ENCODE data around the gene PRKAG2.

Gene PRKAG2

DNA sequence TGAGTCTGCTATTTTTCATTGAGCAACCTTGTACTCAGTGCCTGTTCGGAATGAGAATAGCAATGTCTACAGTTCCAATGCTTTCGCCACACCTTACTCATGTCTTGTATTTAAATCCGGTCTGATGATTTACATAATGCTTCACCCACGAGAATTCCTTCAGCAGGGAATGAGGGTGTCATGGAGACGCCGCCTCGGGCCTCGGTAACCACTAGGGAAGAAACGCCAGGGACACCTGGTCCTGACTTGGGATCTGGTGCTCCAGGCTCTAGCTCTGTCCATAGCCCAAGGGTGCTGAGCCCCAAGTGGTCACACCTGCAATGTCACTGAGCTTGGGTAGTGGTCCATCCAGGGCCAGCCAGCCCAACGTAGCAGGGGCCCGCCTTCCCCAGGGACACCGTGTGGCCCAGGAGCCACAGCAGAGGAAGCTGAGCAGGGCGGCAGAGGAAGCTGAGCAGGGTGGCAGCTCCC, 37.4 kb downstream of the PRKAG2 start:
- Histone ChIP-seq H3K9me3 (ENCODE audit: insufficient read depth, low read length) (no peaks in the 10 kb centered on the region), H3K79me2 (ENCODE audit: low read length) (no peaks in the 10 kb centered on the region), H3K27me3 (ENCODE audit: low read depth, low read length) (no peaks in the 10 kb centered on the region), H3K36me3 (replicated peaks; ENCODE audit: low read depth, low read length) (no peaks in the 10 kb centered on the region), H3K9ac (ENCODE audit: low read length) (peak overlapping the region; percentile 40; the same call in 1 of the 2 replicates), H4K20me1 (ENCODE audit: insufficient read depth, low read length) (no peaks in the 10 kb centered on the region), H2AFZ (ENCODE audit: low read depth, low read length) (peak overlapping the region; percentile 81), H3K4me3 (ENCODE audit: low read length) (peak overlapping the region; percentile 67), H3K4me1 (ENCODE audit: low read length) (peaks cover 11% of the 10 kb centered on the region), H3K4me2 (ENCODE audit: low read length) (peak overlapping the region; percentile 81), H3K27ac (ENCODE audit: low read length) (no peak overlapping the region)
- TF ChIP-seq EZH2phosphoT487 (IDR thresholded peaks at IDR 0.05; ENCODE audit: low read depth) = no peak
- TF ChIP-seq, protein P1, sequence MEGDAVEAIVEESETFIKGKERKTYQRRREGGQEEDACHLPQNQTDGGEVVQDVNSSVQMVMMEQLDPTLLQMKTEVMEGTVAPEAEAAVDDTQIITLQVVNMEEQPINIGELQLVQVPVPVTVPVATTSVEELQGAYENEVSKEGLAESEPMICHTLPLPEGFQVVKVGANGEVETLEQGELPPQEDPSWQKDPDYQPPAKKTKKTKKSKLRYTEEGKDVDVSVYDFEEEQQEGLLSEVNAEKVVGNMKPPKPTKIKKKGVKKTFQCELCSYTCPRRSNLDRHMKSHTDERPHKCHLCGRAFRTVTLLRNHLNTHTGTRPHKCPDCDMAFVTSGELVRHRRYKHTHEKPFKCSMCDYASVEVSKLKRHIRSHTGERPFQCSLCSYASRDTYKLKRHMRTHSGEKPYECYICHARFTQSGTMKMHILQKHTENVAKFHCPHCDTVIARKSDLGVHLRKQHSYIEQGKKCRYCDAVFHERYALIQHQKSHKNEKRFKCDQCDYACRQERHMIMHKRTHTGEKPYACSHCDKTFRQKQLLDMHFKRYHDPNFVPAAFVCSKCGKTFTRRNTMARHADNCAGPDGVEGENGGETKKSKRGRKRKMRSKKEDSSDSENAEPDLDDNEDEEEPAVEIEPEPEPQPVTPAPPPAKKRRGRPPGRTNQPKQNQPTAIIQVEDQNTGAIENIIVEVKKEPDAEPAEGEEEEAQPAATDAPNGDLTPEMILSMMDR (IDR thresholded peaks at IDR 0.05; ENCODE audit: low read depth, low read length) = no peak

DNA sequence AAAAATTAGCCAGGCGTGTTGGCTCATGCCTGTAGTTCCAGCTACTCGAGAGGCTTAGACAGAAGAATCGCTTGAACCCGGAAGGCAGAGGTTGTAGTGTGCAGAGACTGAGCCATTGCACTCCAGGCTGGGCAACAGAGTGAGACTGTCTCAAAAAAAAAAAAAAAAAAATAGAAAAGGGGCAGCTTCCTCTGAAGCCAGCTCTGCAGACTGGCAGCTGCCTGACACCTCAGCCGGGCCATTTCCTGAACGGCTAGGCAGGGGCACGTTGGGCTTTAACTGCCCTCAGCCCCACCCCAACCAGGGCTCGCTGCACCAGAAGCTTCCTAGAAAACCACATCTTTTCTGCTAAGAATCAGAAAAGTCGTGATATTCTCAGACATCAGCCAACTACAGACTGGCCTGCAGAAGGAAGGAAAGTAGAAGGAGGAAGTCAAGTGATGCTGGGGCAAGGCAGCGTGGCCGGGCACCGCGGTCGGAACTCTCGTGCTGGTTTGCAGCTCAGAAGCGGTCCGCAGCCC, 38.0 kb downstream of the PRKAG2 start:
- Histone ChIP-seq H4K20me1 (ENCODE audit: insufficient read depth, low read length) (no peaks in the 10 kb centered on the region), H3K4me1 (ENCODE audit: low read length) (peaks cover 11% of the 10 kb centered on the region), H3K4me3 (ENCODE audit: low read length) (peak overlapping the region; percentile 67), H3K36me3 (replicated peaks; ENCODE audit: low read depth, low read length) (no peaks in the 10 kb centered on the region), H3K4me2 (ENCODE audit: low read length) (peak overlapping the region; percentile 81), H2AFZ (ENCODE audit: low read depth, low read length) (peak overlapping the region; percentile 81), H3K27me3 (ENCODE audit: low read depth, low read length) (no peaks in the 10 kb centered on the region), H3K79me2 (ENCODE audit: low read length) (no peaks in the 10 kb centered on the region), H3K27ac (ENCODE audit: low read length) (no peak overlapping the region), H3K9me3 (ENCODE audit: insufficient read depth, low read length) (no peaks in the 10 kb centered on the region), H3K9ac (ENCODE audit: low read length) (peak overlapping the region; percentile 40; the same call in 1 of the 2 replicates)
- TF ChIP-seq EZH2phosphoT487 (IDR thresholded peaks at IDR 0.05; ENCODE audit: low read depth) = no peak
- TF ChIP-seq, protein P1 (IDR thresholded peaks at IDR 0.05; ENCODE audit: low read depth, low read length) = no peak

DNA sequence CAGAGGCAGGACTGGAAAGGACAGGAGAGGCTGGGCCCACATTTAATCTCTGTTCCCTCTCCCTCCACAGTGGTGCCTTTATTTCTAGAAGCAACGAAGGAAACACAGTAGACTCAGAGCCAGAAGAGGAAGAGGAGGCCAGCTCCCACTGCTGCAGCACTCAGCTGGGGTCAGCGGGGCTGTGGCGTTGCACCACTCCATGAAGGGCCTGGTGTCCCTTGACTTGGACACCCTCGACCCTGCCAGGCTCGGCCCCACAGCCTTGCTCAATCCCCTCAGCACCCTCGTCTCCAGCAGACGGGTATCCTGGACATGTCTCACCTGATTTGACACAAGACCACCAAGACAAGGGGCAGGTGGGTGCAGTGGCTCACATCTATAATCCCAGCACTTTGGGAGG, 38.8 kb downstream of the PRKAG2 start:
- H3K27me3 ChIP-seq (ENCODE audit: low read depth, low read length) = no peaks in the 10 kb centered on the region
- H3K4me1 ChIP-seq (ENCODE audit: low read length) = peaks cover 11% of the 10 kb centered on the region
- no peaks in the 10 kb centered on the region for H3K9me3 ChIP-seq (ENCODE audit: insufficient read depth, low read length)
- no peak overlapping the region for H3K9ac ChIP-seq (ENCODE audit: low read length)
- no peak overlapping the region for H3K27ac ChIP-seq (ENCODE audit: low read length)
- H4K20me1 ChIP-seq (ENCODE audit: insufficient read depth, low read length) = no peaks in the 10 kb centered on the region
- H3K4me2 ChIP-seq (ENCODE audit: low read length) = no peak overlapping the region
- H2AFZ ChIP-seq (ENCODE audit: low read depth, low read length) = no peak overlapping the region
- no peak for TF ChIP-seq EZH2phosphoT487 (IDR thresholded peaks at IDR 0.05; ENCODE audit: low read depth)
- TF ChIP-seq, protein P1 (IDR thresholded peaks at IDR 0.05; ENCODE audit: low read depth, low read length) = no peak
- no peaks in the 10 kb centered on the region for H3K79me2 ChIP-seq (ENCODE audit: low read length)
- no peaks in the 10 kb centered on the region for H3K36me3 ChIP-seq (replicated peaks; ENCODE audit: low read depth, low read length)
- H3K4me3 ChIP-seq (ENCODE audit: low read length) = no peak overlapping the region

DNA sequence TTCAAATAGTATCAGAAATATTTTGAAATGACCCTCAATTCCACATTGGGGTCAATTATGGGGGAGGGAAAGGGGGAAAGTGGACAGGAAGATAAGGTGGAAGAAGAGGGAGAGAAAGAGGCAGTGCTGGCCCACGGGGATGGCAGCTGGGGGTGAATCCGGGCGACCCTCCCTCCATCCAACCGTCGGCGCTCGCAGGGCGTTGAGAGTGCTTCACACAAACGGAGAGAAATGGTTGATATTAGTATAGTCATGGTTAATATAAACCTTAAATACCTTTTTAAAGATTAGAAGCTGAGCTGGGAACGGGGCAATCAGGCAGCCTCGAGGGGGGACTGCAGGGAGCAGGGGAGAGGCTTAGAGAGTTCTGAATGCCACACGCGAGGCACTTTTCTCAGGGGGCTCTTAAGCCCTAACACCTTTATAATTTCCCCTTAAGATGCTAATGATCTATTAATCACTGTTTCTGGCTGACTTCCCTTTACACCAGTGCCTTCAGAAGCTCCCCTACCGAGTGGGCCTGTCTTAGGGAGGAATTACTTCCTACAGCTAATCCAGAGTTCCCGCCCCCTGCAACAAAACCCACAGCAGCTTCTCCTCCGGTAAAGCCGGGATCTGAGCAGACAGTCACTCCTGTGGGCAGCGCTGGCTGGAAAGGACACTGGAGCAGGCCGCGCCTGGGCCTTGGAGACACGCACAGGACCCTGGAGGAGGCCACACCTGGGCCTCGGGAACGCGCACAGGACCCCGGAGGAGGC, 39.5 kb downstream of the PRKAG2 start:
- H4K20me1 ChIP-seq (ENCODE audit: insufficient read depth, low read length) = no peaks in the 10 kb centered on the region
- H3K4me2 ChIP-seq (ENCODE audit: low read length) = no peak overlapping the region
- H3K4me1 ChIP-seq (ENCODE audit: low read length) = peaks cover 11% of the 10 kb centered on the region
- H3K9me3 ChIP-seq (ENCODE audit: insufficient read depth, low read length) = no peaks in the 10 kb centered on the region
- no peak for TF ChIP-seq EZH2phosphoT487 (IDR thresholded peaks at IDR 0.05; ENCODE audit: low read depth)
- TF ChIP-seq, protein P1 (IDR thresholded peaks at IDR 0.05; ENCODE audit: low read depth, low read length) = no peak
- no peaks in the 10 kb centered on the region for H3K79me2 ChIP-seq (ENCODE audit: low read length)
- no peaks in the 10 kb centered on the region for H3K27me3 ChIP-seq (ENCODE audit: low read depth, low read length)
- no peak overlapping the region for H2AFZ ChIP-seq (ENCODE audit: low read depth, low read length)
- no peak overlapping the region for H3K27ac ChIP-seq (ENCODE audit: low read length)
- no peaks in the 10 kb centered on the region for H3K36me3 ChIP-seq (replicated peaks; ENCODE audit: low read depth, low read length)
- H3K9ac ChIP-seq (ENCODE audit: low read length) = no peak overlapping the region
- no peak overlapping the region for H3K4me3 ChIP-seq (ENCODE audit: low read length)
